ENCODE results near the gene MEGF11.

The MEGF11 gene

GRCh38 chr15:66238318-66238717 lies 15.2 kb downstream of the MEGF11 start:
- no peak for DNase-seq

- DNase-seq, result no peak
Measured at GRCh38 chr15:66237513-66238235, 15.9 kb downstream of the MEGF11 start.

GRCh38 chr15:66236806-66237375 lies 16.7 kb downstream of the MEGF11 start:
- DNase-seq, result no peak

GRCh38 chr15:66235866-66236265 lies 17.7 kb downstream of the MEGF11 start:
- no peak for DNase-seq

- no peak for DNase-seq
Measured at GRCh38 chr15:66234798-66235197, 18.8 kb downstream of the MEGF11 start.

- peak; percentile 31 for DNase-seq
Measured at GRCh38 chr15:66233487-66234415, 19.8 kb downstream of the MEGF11 start.

GRCh38 chr15:66232267-66232625 lies 21.3 kb downstream of the MEGF11 start:
- no peak for DNase-seq

GRCh38 chr15:66231394-66232266 lies 21.9 kb downstream of the MEGF11 start:
- no peak for DNase-seq

- DNase-seq, result no peak
Measured at GRCh38 chr15:66229790-66230465, 23.6 kb downstream of the MEGF11 start.

- no peak for DNase-seq
Measured at GRCh38 chr15:66228807-66229735, 24.5 kb downstream of the MEGF11 start.

GRCh38 chr15:66226736-66227135 lies 26.8 kb downstream of the MEGF11 start:
- DNase-seq, result no peak

- peak; percentile 6 for DNase-seq
Measured at GRCh38 chr15:66225656-66226274, 27.8 kb downstream of the MEGF11 start.

GRCh38 chr15:66224946-66225345 lies 28.6 kb downstream of the MEGF11 start:
- no peak for DNase-seq

- no peak for DNase-seq
Measured at GRCh38 chr15:66222273-66223198, 31.0 kb downstream of the MEGF11 start.

GRCh38 chr15:66221126-66221525 lies 32.4 kb downstream of the MEGF11 start:
- no peak for DNase-seq

- peak; percentile 56 for DNase-seq
Measured at GRCh38 chr15:66220601-66221000, 32.9 kb downstream of the MEGF11 start.

- DNase-seq, result no peak
Measured at GRCh38 chr15:66219339-66219738, 34.2 kb downstream of the MEGF11 start.

GRCh38 chr15:66216806-66217205 lies 36.7 kb downstream of the MEGF11 start:
- DNase-seq, result no peak

GRCh38 chr15:66215811-66216210 lies 37.7 kb downstream of the MEGF11 start:
- DNase-seq, result no peak
